ENCODE results near the gene TGFB2.

The TGFB2 gene

GRCh38 chr1:218341325-218341724 is 3.8 kb upstream of the TGFB2 start:
- H3K23ac ChIP-seq (ENCODE audit: low read length): no peak overlapping the region
- H2AFZ ChIP-seq (ENCODE audit: insufficient read depth, low read length, poor library complexity): no peak overlapping the region
- no peaks in the 10 kb centered on the region for H3K79me2 ChIP-seq (ENCODE audit: control insufficient read depth, insufficient read depth, low read length, poor library complexity)
- H3K27me3 ChIP-seq (ENCODE audit: insufficient read depth, low read length): no peaks in the 10 kb centered on the region
- no peak overlapping the region for H3K27ac ChIP-seq (ENCODE audit: low read depth, low read length)
- no CpG with 5 or more reads among the region's 1 CpG for WGBS (ENCODE audit: extremely low coverage, insufficient coverage, insufficient read length)
- no peak overlapping the region for H2BK12ac ChIP-seq (ENCODE audit: low read length)
- H3K4me1 ChIP-seq (ENCODE audit: control insufficient read depth in 1 of 2, insufficient read depth in 2 of 2, low read length in 2 of 2): no peaks in the 10 kb centered on the region
- no peak overlapping the region for H3K14ac ChIP-seq (ENCODE audit: low read length)
- no peak overlapping the region for H3K4me2 ChIP-seq (ENCODE audit: low read length)
- H3K79me1 ChIP-seq (ENCODE audit: low read length): peaks cover 7% of the 10 kb centered on the region
- no peak overlapping the region for H2AK5ac ChIP-seq (ENCODE audit: low read length)
- no peaks in the 10 kb centered on the region for H3K9me3 ChIP-seq (ENCODE audit: insufficient read depth, low read depth, low read length)
- H4K12ac ChIP-seq (ENCODE audit: low read depth, low read length): no peak overlapping the region
- no peak overlapping the region for H2BK120ac ChIP-seq (ENCODE audit: insufficient read depth, low read length, poor library complexity)
- H2BK5ac ChIP-seq (ENCODE audit: low read depth, low read length, poor library complexity): no peak overlapping the region
- H3K4ac ChIP-seq (ENCODE audit: low read depth, low read length): no peak overlapping the region
- no peak overlapping the region for H4K91ac ChIP-seq (ENCODE audit: low read depth, low read length)
- H3K9ac ChIP-seq (ENCODE audit: low read length): no peak overlapping the region
- DNase-seq: no peak
- H4K8ac ChIP-seq (ENCODE audit: low read depth, low read length): no peak overlapping the region
- H3K36me3 ChIP-seq (ENCODE audit: control insufficient read depth in 1 of 2, insufficient read depth in 2 of 2, low read length in 2 of 2): no peaks in the 10 kb centered on the region
- H3K18ac ChIP-seq (ENCODE audit: low read length): no peak overlapping the region
- H3K4me3 ChIP-seq (ENCODE audit: low read depth, low read length): no peak overlapping the region

GRCh38 chr1:218342091-218342490 is 3.0 kb upstream of the TGFB2 start:
- no peak overlapping the region for H3K4me2 ChIP-seq (ENCODE audit: low read length)
- no peak overlapping the region for H3K18ac ChIP-seq (ENCODE audit: low read length)
- H2BK5ac ChIP-seq (ENCODE audit: low read depth, low read length, poor library complexity): no peak overlapping the region
- no peak overlapping the region for H3K27ac ChIP-seq (ENCODE audit: low read depth, low read length)
- no peak overlapping the region for H4K12ac ChIP-seq (ENCODE audit: low read depth, low read length)
- no peak overlapping the region for H3K23ac ChIP-seq (ENCODE audit: low read length)
- no peak for DNase-seq
- H3K79me1 ChIP-seq (ENCODE audit: low read length): peaks cover 13% of the 10 kb centered on the region
- H3K4ac ChIP-seq (ENCODE audit: low read depth, low read length): no peak overlapping the region
- no peak overlapping the region for H4K91ac ChIP-seq (ENCODE audit: low read depth, low read length)
- no peak overlapping the region for H2AFZ ChIP-seq (ENCODE audit: insufficient read depth, low read length, poor library complexity)
- H2BK12ac ChIP-seq (ENCODE audit: low read length): no peak overlapping the region
- no peak overlapping the region for H3K14ac ChIP-seq (ENCODE audit: low read length)
- no peak overlapping the region for H3K4me3 ChIP-seq (ENCODE audit: low read depth, low read length)
- WGBS (ENCODE audit: extremely low coverage, insufficient coverage, insufficient read length): no CpG with 5 or more reads among the region's 4 CpGs
- H3K27me3 ChIP-seq (ENCODE audit: insufficient read depth, low read length): no peaks in the 10 kb centered on the region
- no peak overlapping the region for H2AK5ac ChIP-seq (ENCODE audit: low read length)
- no peak overlapping the region for H4K8ac ChIP-seq (ENCODE audit: low read depth, low read length)
- no peaks in the 10 kb centered on the region for H3K4me1 ChIP-seq (ENCODE audit: control insufficient read depth in 1 of 2, insufficient read depth in 2 of 2, low read length in 2 of 2)
- no peaks in the 10 kb centered on the region for H3K79me2 ChIP-seq (ENCODE audit: control insufficient read depth, insufficient read depth, low read length, poor library complexity)
- H3K9me3 ChIP-seq (ENCODE audit: insufficient read depth, low read depth, low read length): no peaks in the 10 kb centered on the region
- no peak overlapping the region for H3K9ac ChIP-seq (ENCODE audit: low read length)
- H3K36me3 ChIP-seq (ENCODE audit: control insufficient read depth in 1 of 2, insufficient read depth in 2 of 2, low read length in 2 of 2): no peaks in the 10 kb centered on the region
- no peak overlapping the region for H2BK120ac ChIP-seq (ENCODE audit: insufficient read depth, low read length, poor library complexity)

DNA sequence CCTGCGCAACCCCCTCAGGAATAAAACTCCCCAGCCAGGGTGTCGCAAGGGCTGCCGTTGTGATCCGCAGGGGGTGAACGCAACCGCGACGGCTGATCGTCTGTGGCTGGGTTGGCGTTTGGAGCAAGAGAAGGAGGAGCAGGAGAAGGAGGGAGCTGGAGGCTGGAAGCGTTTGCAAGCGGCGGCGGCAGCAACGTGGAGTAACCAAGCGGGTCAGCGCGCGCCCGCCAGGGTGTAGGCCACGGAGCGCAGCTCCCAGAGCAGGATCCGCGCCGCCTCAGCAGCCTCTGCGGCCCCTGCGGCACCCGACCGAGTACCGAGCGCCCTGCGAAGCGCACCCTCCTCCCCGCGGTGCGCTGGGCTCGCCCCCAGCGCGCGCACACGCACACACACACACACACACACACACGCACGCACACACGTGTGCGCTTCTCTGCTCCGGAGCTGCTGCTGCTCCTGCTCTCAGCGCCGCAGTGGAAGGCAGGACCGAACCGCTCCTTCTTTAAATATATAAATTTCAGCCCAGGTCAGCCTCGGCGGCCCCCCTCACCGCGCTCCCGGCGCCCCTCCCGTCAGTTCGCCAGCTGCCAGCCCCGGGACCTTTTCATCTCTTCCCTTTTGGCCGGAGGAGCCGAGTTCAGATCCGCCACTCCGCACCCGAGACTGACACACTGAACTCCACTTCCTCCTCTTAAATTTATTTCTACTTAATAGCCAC is 696 bp downstream of the TGFB2 start:
- WGBS (ENCODE audit: extremely low coverage, insufficient coverage, insufficient read length): no CpG with 5 or more reads among the region's 64 CpGs
- no peaks in the 10 kb centered on the region for H3K9me3 ChIP-seq (ENCODE audit: insufficient read depth, low read depth, low read length)
- no peaks in the 10 kb centered on the region for H3K36me3 ChIP-seq (ENCODE audit: control insufficient read depth in 1 of 2, insufficient read depth in 2 of 2, low read length in 2 of 2)

GRCh38 chr1:218346391-218347204 is 1.5 kb downstream of the TGFB2 start:
- Histone ChIP-seq H3K9me3 (ENCODE audit: insufficient read depth, low read depth, low read length) (no peaks in the 10 kb centered on the region), H2BK120ac (ENCODE audit: insufficient read depth, low read length, poor library complexity) (no peak overlapping the region), H2BK5ac (ENCODE audit: low read depth, low read length, poor library complexity) (peak overlapping the region; percentile 5), H3K14ac (ENCODE audit: low read length) (peak overlapping the region; percentile 66), H4K91ac (ENCODE audit: low read depth, low read length) (no peak overlapping the region), H3K4me2 (ENCODE audit: low read length) (peak overlapping the region; percentile 94), H3K4ac (ENCODE audit: low read depth, low read length) (peak overlapping the region; percentile 37), H3K27ac (ENCODE audit: low read depth, low read length) (peak overlapping the region; percentile 66), H3K9ac (ENCODE audit: low read length) (peak overlapping the region; percentile 77), H2AK5ac (ENCODE audit: low read length) (no peak overlapping the region), H3K79me2 (ENCODE audit: control insufficient read depth, insufficient read depth, low read length, poor library complexity) (no peaks in the 10 kb centered on the region), H3K4me1 (ENCODE audit: control insufficient read depth in 1 of 2, insufficient read depth in 2 of 2, low read length in 2 of 2) (no peaks in the 10 kb centered on the region), H4K8ac (ENCODE audit: low read depth, low read length) (peak overlapping the region; percentile 17), H3K4me3 (ENCODE audit: low read depth, low read length) (peak overlapping the region; percentile 75), H3K27me3 (ENCODE audit: insufficient read depth, low read length) (no peaks in the 10 kb centered on the region), H3K36me3 (ENCODE audit: control insufficient read depth in 1 of 2, insufficient read depth in 2 of 2, low read length in 2 of 2) (no peaks in the 10 kb centered on the region), H4K12ac (ENCODE audit: low read depth, low read length) (no peak overlapping the region), H3K18ac (ENCODE audit: low read length) (peak overlapping the region; percentile 78), H2BK12ac (ENCODE audit: low read length) (no peak overlapping the region), H2AFZ (ENCODE audit: insufficient read depth, low read length, poor library complexity) (peak overlapping the region; percentile 32), H3K79me1 (ENCODE audit: low read length) (peaks cover 13% of the 10 kb centered on the region), H3K23ac (ENCODE audit: low read length) (no peak overlapping the region)
- peak; percentile 17 to 49 for DNase-seq
- WGBS (ENCODE audit: extremely low coverage, insufficient coverage, insufficient read length): 100% methylated on average over 1 of the region's 39 CpGs

More for the DNA sequence above, 696 bp downstream of the TGFB2 start:
- Histone ChIP-seq H3K27me3 (ENCODE audit: insufficient read depth, low read length) (no peaks in the 10 kb centered on the region), H2AK5ac (ENCODE audit: low read length) (no peak overlapping the region), H3K4ac (ENCODE audit: low read depth, low read length) (peak overlapping the region; percentile 36), H3K79me1 (ENCODE audit: low read length) (peaks cover 13% of the 10 kb centered on the region), H2BK5ac (ENCODE audit: low read depth, low read length, poor library complexity) (peak overlapping the region; percentile 58), H3K18ac (ENCODE audit: low read length) (peak overlapping the region; percentile 92), H3K9ac (ENCODE audit: low read length) (peak overlapping the region; percentile 80), H3K23ac (ENCODE audit: low read length) (no peak overlapping the region), H2BK120ac (ENCODE audit: insufficient read depth, low read length, poor library complexity) (peak overlapping the region; percentile 10), H3K4me1 (ENCODE audit: control insufficient read depth in 1 of 2, insufficient read depth in 2 of 2, low read length in 2 of 2) (no peaks in the 10 kb centered on the region), H2BK12ac (ENCODE audit: low read length) (peak overlapping the region; percentile 18), H4K91ac (ENCODE audit: low read depth, low read length) (peak overlapping the region; percentile 61), H3K14ac (ENCODE audit: low read length) (peak overlapping the region; percentile 38), H3K4me2 (ENCODE audit: low read length) (peak overlapping the region; percentile 94), H3K79me2 (ENCODE audit: control insufficient read depth, insufficient read depth, low read length, poor library complexity) (no peaks in the 10 kb centered on the region), H3K4me3 (ENCODE audit: low read depth, low read length) (peak overlapping the region; percentile 69), H3K27ac (ENCODE audit: low read depth, low read length) (peak overlapping the region; percentile 44), H4K12ac (ENCODE audit: low read depth, low read length) (peak overlapping the region; percentile 22), H2AFZ (ENCODE audit: insufficient read depth, low read length, poor library complexity) (peak overlapping the region; percentile 63), H4K8ac (ENCODE audit: low read depth, low read length) (peak overlapping the region; percentile 45)
- peak; percentile 79 to 82 for DNase-seq

Data from trophoblast cell (in vitro differentiated cells and primary cell).